RWPE1 (cell line): ENCODE data around the gene YTHDC1.

Experiments used
- CTCF ChIA-PET: fragments of 350-600 bp; sonication (Branson Sonifier 250); formaldehyde crosslinking; extraction: SDS; loops from one replicate; lab custom pipeline; 2021; lab: Yijun Ruan, JAX
- POLR2A ChIA-PET: fragments of 400-600 bp; formaldehyde crosslinking; extraction: SDS; loops from one replicate; lab custom pipeline; 2020; ENCODE audit warnings: antibody characterized with exemption; ENCODE audit not compliant: low non-redundant PET; lab: Yijun Ruan, JAX
- DNase-seq: peaks from one replicate; pipeline ENCODE4 v3.0.0; 2012; ENCODE audit warnings: low spot score
- H3K27ac ChIP-seq: fragments of 450-650 bp; 2 replicates; pipeline ENCODE4 v1.5.1; 2017
- TF ChIP-seq, protein P1 (sequence below): fragments of 450-650 bp; conservative IDR thresholded peaks from 2 replicates; pipeline ENCODE4 v1.5.1; 2017; ENCODE audit warnings: low read depth, mild to moderate bottlenecking

The YTHDC1 gene

DNA sequence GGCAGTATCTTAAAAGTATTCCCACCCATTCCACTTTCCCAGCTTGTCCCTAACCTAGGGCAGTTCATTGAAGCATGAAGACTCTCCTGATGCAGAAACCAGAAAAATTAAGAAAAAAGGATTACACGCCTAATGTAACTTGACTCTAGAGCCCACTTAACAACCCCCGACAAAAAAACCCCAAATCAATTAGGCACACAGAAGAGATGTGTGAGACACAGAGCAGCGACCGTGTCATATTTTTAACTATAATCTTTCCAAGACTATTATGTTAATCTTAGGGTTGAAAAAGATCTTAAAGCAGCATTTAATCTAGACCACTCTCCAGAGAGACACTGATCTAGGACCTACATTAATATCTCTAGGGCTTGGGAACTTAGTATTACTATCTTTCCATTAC lies 1.3 kb downstream of the YTHDC1 start:
- CTCF ChIA-PET, result interaction anchor here (0.6 to 1.5 kb wide), 2 partner anchors 8 to 27 kb away, joined by 3 to 13 read pairs; no protein-coding TSS in a partner anchor
- no peak overlapping the region for H3K27ac ChIP-seq
- POLR2A ChIA-PET, result interaction anchor here (0.5 kb wide), 1 partner anchor 61 kb away, joined by 3 read pairs; no protein-coding TSS in a partner anchor

DNA sequence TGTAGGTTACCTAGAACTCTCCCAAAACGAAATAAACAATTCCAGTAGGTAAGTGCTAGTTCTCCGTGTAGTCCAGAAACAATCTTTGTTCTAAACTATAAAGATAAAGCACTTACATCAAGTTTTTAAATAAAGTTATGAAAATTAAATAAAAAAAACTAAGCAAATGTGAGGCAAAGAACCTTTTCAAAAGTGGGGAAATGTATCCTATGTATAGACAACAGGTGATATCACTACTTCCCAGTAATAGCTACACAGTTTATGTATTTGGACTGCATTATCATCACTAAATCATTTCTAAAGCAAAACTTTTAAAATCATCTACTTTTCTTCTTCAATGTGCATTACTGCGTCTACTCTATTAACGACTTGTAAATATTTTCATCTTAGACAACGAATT lies 2.0 kb downstream of the YTHDC1 start:
- TF ChIP-seq, protein P1, sequence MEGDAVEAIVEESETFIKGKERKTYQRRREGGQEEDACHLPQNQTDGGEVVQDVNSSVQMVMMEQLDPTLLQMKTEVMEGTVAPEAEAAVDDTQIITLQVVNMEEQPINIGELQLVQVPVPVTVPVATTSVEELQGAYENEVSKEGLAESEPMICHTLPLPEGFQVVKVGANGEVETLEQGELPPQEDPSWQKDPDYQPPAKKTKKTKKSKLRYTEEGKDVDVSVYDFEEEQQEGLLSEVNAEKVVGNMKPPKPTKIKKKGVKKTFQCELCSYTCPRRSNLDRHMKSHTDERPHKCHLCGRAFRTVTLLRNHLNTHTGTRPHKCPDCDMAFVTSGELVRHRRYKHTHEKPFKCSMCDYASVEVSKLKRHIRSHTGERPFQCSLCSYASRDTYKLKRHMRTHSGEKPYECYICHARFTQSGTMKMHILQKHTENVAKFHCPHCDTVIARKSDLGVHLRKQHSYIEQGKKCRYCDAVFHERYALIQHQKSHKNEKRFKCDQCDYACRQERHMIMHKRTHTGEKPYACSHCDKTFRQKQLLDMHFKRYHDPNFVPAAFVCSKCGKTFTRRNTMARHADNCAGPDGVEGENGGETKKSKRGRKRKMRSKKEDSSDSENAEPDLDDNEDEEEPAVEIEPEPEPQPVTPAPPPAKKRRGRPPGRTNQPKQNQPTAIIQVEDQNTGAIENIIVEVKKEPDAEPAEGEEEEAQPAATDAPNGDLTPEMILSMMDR, result no peak
- no peak overlapping the region for H3K27ac ChIP-seq
- DNase-seq, result no peak
- ChIA-PET POLR2A (interaction anchor here (0.5 kb wide), 1 partner anchor 60 kb away, joined by 3 read pairs; no protein-coding TSS in a partner anchor), CTCF (interaction anchor here (0.6 to 1.5 kb wide), 2 partner anchors 28 to 360 kb away, joined by 4 to 13 read pairs; no protein-coding TSS in a partner anchor)

More for the DNA sequence above, 1.3 kb downstream of the YTHDC1 start:
- no peak for DNase-seq
- TF ChIP-seq, protein P1, result no peak

DNA sequence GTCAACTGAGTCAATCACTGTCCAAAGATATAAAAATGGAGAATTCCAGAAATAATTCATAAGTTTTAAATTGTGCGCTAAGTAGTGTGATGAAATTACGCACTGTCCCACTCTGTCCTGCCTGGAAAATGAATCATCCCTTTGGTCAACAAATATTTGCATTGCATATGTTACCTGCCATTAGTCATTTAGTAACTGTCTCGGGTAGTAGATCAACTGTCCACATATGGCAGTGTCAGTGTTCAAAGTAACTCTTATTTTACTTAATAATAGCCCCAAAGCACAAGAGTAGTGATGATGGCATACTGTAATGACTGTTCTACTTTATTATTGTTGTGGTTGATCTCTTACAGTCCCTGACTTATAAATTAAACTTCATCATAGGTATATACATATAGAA lies 3.4 kb downstream of the YTHDC1 start:
- POLR2A ChIA-PET, result no interaction called here
- H3K27ac ChIP-seq, result peak overlapping the region; percentile 67
- peak; percentile 59 for DNase-seq
- TF ChIP-seq, protein P1, result no peak
- CTCF ChIA-PET, result no interaction called here

DNA sequence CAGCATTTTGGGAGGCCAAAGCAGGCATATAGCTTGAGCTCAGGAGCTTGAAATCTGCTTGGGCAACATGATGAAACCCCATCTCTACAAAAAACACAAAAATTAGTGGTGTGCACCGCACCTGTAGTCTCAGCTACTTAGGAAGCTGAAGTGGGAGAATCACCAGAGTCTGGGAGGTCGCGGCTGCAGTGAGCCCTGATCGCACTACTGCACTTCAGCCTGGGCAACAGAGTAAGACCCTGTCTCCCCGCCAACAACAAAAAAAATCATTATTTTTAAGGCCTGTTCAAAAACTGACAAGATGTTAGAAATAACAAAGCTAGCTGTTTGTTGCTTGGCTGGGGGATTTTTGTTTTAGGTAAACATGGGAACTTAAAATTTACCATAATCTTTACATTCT lies 5.1 kb downstream of the YTHDC1 start:
- TF ChIP-seq, protein P1, result no peak
- H3K27ac ChIP-seq, result peak overlapping the region; percentile 44; the same call in 1 of the 2 replicates
- ChIA-PET CTCF (interaction anchor here (1.2 to 2.6 kb wide), 2 partner anchors 16 to 31 kb away, joined by 3 to 17 read pairs; no protein-coding TSS in a partner anchor), POLR2A (no interaction called here)
- no peak for DNase-seq

DNA sequence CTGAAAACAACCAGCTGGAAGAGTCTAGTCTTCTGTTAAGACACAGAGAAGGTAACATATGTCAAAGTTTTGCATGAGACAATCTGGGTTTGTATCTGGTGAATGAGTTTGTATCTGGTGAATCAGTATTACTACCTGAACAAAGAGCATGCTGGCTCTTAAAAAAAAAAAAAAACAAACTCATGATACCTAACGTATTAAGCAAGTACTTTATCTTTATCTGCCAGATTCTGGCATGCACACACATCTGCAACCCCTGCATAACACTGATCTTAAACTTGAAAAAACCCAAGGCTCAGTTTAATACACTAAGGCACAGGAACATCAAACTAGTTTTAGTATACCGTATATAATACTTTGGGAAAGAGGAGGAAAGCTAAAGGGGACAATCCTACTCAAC lies 5.8 kb downstream of the YTHDC1 start:
- POLR2A ChIA-PET, result no interaction called here
- CTCF ChIA-PET, result interaction anchor here (0.7 to 2.6 kb wide), 3 partner anchors 17 to 1333 kb away, joined by 3 to 17 read pairs (median 4); no protein-coding TSS in a partner anchor
- DNase-seq, result no peak
- H3K27ac ChIP-seq, result no peak overlapping the region
- TF ChIP-seq, protein P1, result no peak

DNA sequence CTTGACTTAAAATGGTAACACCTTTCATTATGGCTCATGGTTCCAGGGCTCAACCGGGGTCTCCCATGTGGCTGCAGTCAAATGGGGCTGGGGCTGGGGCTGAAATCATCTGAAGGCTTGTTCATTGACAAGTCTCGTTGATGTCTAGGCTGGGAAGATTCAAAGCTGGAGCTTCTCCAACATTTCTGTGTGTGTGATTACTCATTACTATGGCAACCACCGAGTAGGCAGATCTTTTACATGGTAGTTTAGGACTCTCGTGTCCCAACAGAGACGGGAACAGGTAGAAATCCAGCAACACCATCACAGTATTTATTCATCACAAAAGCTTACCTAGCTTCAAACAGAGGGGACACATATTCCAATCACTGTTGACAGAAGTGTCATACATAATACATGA lies 7.8 kb downstream of the YTHDC1 start:
- ChIA-PET CTCF (interaction anchor here (1.7 kb wide), 1 partner anchor 34 kb away, joined by 6 read pairs; no protein-coding TSS in a partner anchor), POLR2A (no interaction called here)
- TF ChIP-seq, protein P1, result no peak
- no peak overlapping the region for H3K27ac ChIP-seq
- peak; percentile 71 for DNase-seq
